GM19452 (cell line): ENCODE results near the gene IFT52.

Experiments
- ATAC-seq: cut with Tn5 transposase; IDR thresholded peaks from one replicate; pipeline ENCODE4 v1.9.1; 2021; ENCODE audit not compliant: unreplicated experiment

Gene IFT52, protein sequence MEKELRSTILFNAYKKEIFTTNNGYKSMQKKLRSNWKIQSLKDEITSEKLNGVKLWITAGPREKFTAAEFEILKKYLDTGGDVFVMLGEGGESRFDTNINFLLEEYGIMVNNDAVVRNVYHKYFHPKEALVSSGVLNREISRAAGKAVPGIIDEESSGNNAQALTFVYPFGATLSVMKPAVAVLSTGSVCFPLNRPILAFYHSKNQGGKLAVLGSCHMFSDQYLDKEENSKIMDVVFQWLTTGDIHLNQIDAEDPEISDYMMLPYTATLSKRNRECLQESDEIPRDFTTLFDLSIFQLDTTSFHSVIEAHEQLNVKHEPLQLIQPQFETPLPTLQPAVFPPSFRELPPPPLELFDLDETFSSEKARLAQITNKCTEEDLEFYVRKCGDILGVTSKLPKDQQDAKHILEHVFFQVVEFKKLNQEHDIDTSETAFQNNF

GRCh38 chr20:43590392-43591303, at the start of gene IFT52:
TSS of gene IFT52 (plus strand) at chr20:43590937. CDS start at chr20:43594699, 3,762 bp downstream.
- ATAC-seq: peak; percentile 99

- ATAC-seq: no peak
Observed at GRCh38 chr20:43541214-43541613, 49.5 kb upstream of the IFT52 start.

- ATAC-seq: no peak
Observed at GRCh38 chr20:43542161-43542560, 48.6 kb upstream of the IFT52 start.

DNA sequence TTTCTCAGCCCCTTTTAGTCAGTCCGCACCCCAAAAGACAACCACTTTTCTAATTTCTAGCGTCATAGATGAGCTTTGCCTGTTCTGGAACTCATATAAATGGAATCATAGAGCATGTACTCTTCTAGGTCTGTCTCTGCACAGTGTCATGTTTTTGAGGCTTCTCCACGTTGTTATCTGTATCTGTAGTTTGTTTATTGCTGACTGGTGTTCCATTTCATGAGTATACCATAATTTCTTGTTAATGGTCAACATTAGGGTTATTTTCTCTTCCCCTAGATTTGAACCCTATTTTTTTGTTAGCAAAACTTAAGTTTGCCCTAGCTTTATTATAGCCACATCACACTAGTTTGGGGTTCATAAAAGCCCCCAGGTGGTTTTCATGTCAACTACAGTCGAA, 48.1 kb upstream of the IFT52 start:
- ATAC-seq: no peak

DNA sequence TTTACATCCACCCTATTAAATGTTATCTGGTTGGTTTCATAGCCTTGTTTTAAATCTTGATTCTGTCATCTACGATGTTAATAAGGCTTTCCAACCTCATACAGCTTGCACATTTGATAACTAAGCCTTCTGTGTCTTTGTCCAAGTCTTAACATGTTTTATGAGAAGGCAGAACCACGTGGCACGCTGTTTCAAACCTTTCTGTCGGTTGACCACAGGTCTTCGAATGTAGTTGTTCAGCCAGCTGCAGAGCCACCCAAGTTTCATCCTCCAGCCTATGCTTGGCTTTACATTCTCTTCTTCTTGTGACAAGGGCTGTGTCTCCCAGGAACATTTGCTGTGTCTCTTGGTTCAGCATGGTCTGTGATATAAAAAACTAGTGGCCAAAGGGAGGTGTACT, 47.6 kb upstream of the IFT52 start:
- no peak for ATAC-seq

DNA sequence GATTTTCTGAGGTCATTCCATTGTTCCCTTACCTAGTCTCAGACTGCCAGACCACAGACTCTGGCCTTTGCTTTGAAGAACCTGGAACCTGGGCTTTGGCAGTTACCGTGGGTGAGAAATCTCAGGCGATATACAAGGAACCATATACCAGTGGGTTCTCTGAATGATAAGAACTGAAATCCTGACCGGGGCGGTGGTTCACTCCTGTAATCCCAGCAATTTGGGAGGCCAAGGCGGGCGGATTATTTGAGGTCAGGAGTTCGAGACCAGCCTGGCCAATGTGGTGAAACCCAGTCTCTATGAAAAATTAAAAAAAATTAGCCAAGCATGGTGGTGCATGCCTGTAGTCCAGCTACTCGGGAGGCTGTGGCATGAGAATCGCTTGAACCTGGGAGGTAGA, 46.2 kb upstream of the IFT52 start:
- no peak for ATAC-seq

DNA sequence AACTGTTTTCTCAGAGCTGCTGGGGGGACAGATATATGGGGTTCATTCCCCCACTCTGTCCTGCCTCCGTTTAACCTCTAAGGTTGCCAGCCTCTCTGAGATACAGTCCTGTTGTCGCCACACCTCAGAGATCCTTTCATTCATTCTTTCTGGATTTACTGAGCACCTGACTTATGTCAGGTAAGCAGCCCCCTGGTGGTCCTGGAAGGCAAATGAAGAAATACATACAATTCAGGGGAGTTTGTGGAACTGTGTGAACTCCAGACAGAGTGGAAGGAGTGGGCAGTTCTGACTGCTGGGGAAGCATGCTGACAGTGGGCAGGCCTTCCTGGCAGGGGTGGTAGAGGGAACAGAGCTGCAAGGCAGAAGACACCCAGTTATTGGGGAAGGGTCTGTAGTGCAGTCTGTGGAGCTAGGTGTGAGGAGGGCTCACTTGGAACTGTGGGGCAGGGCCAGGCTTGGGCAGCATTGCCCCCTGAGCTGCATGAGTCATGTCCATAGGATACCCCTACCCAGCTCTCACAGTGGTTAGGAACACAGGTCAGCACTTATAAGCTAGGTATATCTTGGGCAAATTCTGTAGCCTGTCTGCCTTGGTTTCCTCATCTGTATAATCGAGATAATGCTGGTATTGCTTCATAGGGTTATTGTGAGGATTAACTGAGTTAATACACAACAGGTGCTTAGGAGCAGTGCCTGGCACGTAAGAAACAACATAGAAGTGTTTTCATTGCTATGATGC, 44.7 kb upstream of the IFT52 start:
- no peak for ATAC-seq

DNA sequence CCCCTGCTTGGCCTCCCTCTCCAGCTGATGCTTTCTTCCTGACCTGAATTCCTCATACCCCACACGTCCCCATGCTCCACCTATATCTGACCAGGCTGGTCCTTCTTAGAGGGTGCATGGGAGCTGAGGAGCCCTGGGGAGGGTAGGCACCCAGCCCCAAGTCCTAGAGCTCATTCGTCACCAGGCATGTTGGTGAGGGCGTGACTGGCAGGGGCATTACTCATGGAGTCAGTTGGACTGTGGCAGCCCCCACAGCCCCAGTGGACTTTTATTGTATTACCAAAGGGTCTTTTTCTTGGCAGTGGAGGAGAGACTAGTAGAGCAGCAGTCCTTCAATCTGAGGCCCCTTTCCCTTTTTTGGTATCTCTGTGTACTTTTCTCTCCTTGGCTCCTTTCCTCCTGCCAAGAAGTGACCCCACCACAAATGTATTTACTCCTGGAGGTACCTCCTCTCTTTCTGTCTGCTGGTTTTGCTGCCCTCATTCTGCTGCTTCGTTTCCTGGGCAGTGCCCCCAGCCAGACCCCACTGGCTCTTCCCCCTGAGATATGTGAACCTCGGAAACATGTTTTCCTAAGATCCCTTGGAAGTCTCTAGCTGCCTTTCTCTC, 42.4 kb upstream of the IFT52 start:
- ATAC-seq: no peak

DNA sequence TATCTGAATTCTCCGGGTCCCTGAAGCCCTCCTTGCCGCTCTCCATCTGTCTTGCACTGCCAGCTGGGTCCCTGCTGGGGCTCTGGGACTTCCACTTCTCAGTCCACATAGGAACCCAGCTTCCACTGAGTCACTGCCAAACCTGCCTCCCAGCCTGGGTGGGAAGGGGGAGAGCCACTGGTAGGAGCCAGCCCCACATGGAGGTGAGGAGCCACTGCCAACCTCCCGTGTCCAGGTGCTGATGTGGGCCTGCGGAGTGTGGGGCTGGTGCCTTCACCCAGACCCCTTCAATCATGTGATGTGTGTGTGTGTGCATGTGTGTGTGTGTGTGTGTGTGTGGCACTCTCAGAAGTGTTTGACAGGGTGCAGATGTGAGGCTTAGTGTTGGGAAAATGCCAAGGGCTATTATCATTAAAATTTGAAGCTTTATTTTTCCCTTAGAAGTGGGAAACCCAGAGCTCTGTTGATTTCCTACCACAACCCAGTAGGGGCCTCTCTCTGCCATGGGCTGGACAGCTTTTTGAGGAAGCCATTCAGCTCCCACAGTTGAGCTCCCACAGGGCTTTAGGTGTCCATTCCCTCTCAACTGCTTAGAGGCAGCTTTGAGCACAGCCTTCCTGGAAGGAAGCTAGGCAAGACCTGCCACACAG, 41.2 kb upstream of the IFT52 start:
- no peak for ATAC-seq

DNA sequence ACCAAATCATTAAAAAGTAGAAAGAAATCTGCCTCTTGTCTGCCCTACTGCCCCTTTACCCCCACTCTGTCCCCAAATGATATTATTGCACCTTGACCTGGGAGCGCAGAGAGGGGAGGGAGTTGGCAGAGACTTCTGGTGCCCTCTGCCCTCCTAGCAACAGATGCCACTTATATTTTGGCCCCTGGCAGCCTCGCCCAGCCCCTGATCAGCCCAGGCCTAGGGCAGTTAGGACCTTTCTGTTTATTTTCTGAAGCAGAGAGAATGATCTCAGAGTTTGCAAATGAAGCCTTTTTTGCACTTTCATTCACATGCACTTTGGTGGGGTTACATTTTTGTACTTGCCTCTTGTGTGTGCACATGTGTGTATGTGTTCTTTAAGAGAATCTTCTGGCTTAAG, 40.3 kb upstream of the IFT52 start:
- no peak for ATAC-seq

DNA sequence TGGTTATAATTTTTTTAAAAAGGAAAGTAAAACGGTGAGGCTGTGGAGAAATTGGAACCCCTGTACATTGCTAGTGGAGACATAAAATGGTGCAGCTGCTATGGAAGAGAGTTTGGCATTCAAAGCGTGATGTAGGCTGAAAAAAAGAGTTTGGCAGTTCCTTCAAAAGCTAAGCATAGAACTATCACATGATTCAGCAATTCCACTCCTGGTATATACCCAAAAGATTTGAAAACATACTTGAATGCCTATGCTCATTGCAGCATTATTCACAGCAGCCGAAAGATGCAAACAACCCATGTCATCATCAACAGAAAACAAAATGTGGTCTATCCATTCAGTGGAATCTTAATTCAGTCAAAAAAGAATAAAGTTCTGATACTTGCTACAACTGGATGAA, 36.4 kb upstream of the IFT52 start:
- no peak for ATAC-seq

GRCh38 chr20:43558412-43559146, 32.2 kb upstream of the IFT52 start, which contains the start of gene SGK2:
TSS of gene SGK2 (plus strand) at chr20:43559027. CDS start at chr20:43566496, 7,469 bp downstream.
- no peak for ATAC-seq

DNA sequence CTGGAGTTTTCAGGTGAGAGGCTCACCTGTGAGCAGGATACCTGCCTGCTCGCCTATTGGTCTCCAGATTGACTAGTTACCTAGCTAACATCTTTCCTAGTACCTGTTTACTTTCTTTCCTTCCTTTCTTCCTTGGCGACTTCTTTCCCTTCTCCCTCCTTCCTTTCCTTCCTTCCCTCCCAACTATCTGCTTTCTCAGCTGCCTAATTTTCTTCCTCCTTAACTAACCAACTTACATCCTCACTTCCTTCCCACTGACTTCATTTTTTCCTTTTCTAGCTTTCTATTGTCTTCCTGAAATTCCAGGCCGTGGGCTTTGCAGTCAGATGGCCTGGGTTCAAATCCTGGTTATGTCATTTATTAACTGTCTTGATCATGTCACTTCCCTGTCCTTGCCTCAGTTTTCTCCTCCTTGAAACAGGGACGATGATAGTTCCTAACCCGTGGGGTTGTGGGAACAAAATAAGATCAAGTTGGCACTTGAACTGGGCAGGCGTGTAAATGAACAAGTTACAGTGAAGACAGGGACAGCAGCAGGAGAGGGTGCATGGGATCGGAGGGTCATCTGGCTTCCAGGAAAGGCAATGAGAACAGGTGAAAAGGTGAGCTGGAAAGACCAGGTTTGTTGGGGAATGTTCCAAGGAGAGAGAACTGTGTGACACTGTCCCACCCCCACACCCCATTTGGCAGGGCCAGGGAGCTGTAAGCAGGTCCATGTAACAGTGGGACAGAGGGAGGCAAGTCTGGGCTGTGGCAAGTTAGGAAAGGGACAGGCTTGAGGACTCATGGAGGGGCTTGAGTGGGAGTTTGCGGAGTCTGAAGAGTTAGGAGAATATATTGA, 31.4 kb upstream of the IFT52 start:
- no peak for ATAC-seq

DNA sequence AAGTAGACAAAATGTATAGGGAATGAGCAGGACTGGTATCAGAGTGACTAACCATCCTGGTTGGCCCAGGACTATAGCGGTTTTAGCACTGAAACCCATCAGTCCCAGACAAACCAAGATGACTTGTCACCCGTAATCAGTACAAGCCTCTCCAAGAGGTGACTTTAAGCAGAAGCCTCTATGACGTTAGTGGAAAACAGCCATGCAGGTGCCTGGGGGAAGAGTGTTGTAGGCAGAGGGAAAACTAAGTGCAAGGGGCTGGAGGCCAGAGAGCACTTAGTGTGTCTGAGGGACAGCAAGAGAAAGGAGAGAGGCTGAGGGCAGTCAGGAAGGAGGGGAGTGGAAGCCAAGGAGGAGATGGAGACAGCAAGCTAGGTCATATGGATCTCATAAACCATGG, 29.8 kb upstream of the IFT52 start:
- no peak for ATAC-seq

DNA sequence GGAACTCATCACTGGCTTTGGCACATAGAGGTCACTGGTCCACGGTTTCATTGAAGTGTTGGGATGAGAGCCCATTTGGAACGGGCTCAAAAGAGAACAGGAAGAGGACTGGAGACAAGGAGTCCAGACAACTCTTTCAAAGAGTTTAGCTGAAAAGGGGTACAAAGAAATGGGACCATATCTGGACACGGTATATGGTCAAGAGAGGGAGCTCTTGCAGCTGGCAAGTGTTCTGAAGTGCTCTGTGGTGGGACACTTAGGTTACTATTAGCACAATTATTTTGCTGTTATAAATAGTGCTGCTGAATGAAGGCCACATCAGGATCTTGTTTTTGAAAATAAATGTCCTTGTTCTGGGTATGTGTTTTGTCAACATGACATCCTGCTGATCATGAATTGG, 27.3 kb upstream of the IFT52 start:
- ATAC-seq: no peak

DNA sequence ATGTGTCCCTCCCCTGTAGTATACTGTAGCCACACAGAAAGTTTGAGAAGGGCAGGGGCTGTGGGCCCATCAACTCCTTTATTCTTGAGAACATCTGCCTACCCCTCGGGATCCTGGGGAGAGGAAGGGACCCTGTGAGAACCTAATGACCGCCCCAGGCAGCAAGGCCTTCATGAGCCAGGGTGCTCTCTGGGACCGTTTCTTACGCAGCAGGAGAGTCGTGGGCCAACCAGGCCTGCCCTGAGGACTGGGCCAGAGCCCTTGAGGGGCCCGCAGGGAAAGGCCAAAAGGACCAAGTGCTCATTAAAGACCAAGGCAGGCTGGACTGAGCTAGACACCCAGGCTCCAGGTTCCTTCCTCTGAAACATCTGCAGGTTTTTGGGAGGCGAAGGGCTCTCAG, 26.7 kb upstream of the IFT52 start:
- no peak for ATAC-seq

- ATAC-seq: no peak
Observed at GRCh38 chr20:43564455-43564854, 26.3 kb upstream of the IFT52 start.

GRCh38 chr20:43564993-43565757, 25.6 kb upstream of the IFT52 start:
- no peak for ATAC-seq
